ENCODE measurements around the gene HIKESHI.

The HIKESHI gene

GRCh38 chr11:86302092-86302793 is at the start of gene HIKESHI:
Gene HIKESHI (plus strand): TSS chr11:86302240. CDS start chr11:86302449, 209 bp downstream.
- H3K36me3 ChIP-seq (ENCODE audit: control insufficient read depth, low read depth, low read length), result no peaks in the 10 kb centered on the region
- H3K9ac ChIP-seq (ENCODE audit: low read length), result peak within 1 kb of the TSS; percentile 91
- H3K27me3 ChIP-seq (ENCODE audit: control insufficient read depth, insufficient read depth, low read length), result no peaks in the 10 kb centered on the region
- H3K27ac ChIP-seq (ENCODE audit: low read length), result peak within 1 kb of the TSS; percentile 90
- no peaks in the 10 kb centered on the region for H3K9me3 ChIP-seq (ENCODE audit: control insufficient read depth, low read depth, low read length)
- H3K4me1 ChIP-seq (ENCODE audit: control insufficient read depth, low read depth, low read length), result peaks cover 9% of the 10 kb centered on the region
- peak within 1 kb of the TSS; percentile 92 for H3K4me3 ChIP-seq (ENCODE audit: low read length)

- no peak overlapping the region for H3K27ac ChIP-seq (ENCODE audit: low read length)
- H3K36me3 ChIP-seq (ENCODE audit: control insufficient read depth, low read depth, low read length), result peaks cover 22% of the 10 kb centered on the region
- no peaks in the 10 kb centered on the region for H3K27me3 ChIP-seq (ENCODE audit: control insufficient read depth, insufficient read depth, low read length)
- H3K9me3 ChIP-seq (ENCODE audit: control insufficient read depth, low read depth, low read length), result no peaks in the 10 kb centered on the region
- no peak overlapping the region for H3K4me3 ChIP-seq (ENCODE audit: low read length)
- H3K4me1 ChIP-seq (ENCODE audit: control insufficient read depth, low read depth, low read length), result no peaks in the 10 kb centered on the region
- H3K9ac ChIP-seq (ENCODE audit: low read length), result no peak overlapping the region
Measured at GRCh38 chr11:86255896-86256295, 46.1 kb upstream of the HIKESHI start.

GRCh38 chr11:86256608-86257007 is 45.4 kb upstream of the HIKESHI start:
- H3K4me3 ChIP-seq (ENCODE audit: low read length), result no peak overlapping the region
- no peak overlapping the region for H3K9ac ChIP-seq (ENCODE audit: low read length)
- no peaks in the 10 kb centered on the region for H3K9me3 ChIP-seq (ENCODE audit: control insufficient read depth, low read depth, low read length)
- H3K4me1 ChIP-seq (ENCODE audit: control insufficient read depth, low read depth, low read length), result no peaks in the 10 kb centered on the region
- H3K36me3 ChIP-seq (ENCODE audit: control insufficient read depth, low read depth, low read length), result peaks cover 22% of the 10 kb centered on the region
- no peak overlapping the region for H3K27ac ChIP-seq (ENCODE audit: low read length)
- H3K27me3 ChIP-seq (ENCODE audit: control insufficient read depth, insufficient read depth, low read length), result no peaks in the 10 kb centered on the region

- peaks cover 21% of the 10 kb centered on the region for H3K36me3 ChIP-seq (ENCODE audit: control insufficient read depth, low read depth, low read length)
- H3K9me3 ChIP-seq (ENCODE audit: control insufficient read depth, low read depth, low read length), result no peaks in the 10 kb centered on the region
- H3K27me3 ChIP-seq (ENCODE audit: control insufficient read depth, insufficient read depth, low read length), result no peaks in the 10 kb centered on the region
- no peak overlapping the region for H3K27ac ChIP-seq (ENCODE audit: low read length)
- H3K4me1 ChIP-seq (ENCODE audit: control insufficient read depth, low read depth, low read length), result no peaks in the 10 kb centered on the region
- no peak overlapping the region for H3K4me3 ChIP-seq (ENCODE audit: low read length)
- no peak overlapping the region for H3K9ac ChIP-seq (ENCODE audit: low read length)
Measured at GRCh38 chr11:86257446-86257845, 44.6 kb upstream of the HIKESHI start.

GRCh38 chr11:86259730-86260129 is 42.3 kb upstream of the HIKESHI start:
- Histone ChIP-seq H3K9ac (ENCODE audit: low read length) (no peak overlapping the region), H3K27me3 (ENCODE audit: control insufficient read depth, insufficient read depth, low read length) (no peaks in the 10 kb centered on the region), H3K4me3 (ENCODE audit: low read length) (no peak overlapping the region), H3K9me3 (ENCODE audit: control insufficient read depth, low read depth, low read length) (no peaks in the 10 kb centered on the region), H3K4me1 (ENCODE audit: control insufficient read depth, low read depth, low read length) (no peaks in the 10 kb centered on the region), H3K27ac (ENCODE audit: low read length) (no peak overlapping the region), H3K36me3 (ENCODE audit: control insufficient read depth, low read depth, low read length) (peaks cover 19% of the 10 kb centered on the region)

GRCh38 chr11:86261328-86261727 is 40.7 kb upstream of the HIKESHI start:
- Histone ChIP-seq H3K4me3 (ENCODE audit: low read length) (no peak overlapping the region), H3K27me3 (ENCODE audit: control insufficient read depth, insufficient read depth, low read length) (no peaks in the 10 kb centered on the region), H3K36me3 (ENCODE audit: control insufficient read depth, low read depth, low read length) (peaks cover 17% of the 10 kb centered on the region), H3K9ac (ENCODE audit: low read length) (no peak overlapping the region), H3K27ac (ENCODE audit: low read length) (no peak overlapping the region), H3K4me1 (ENCODE audit: control insufficient read depth, low read depth, low read length) (no peaks in the 10 kb centered on the region), H3K9me3 (ENCODE audit: control insufficient read depth, low read depth, low read length) (no peaks in the 10 kb centered on the region)

GRCh38 chr11:86262387-86262786 is 39.7 kb upstream of the HIKESHI start:
- Histone ChIP-seq H3K4me1 (ENCODE audit: control insufficient read depth, low read depth, low read length) (no peaks in the 10 kb centered on the region), H3K9ac (ENCODE audit: low read length) (no peak overlapping the region), H3K27me3 (ENCODE audit: control insufficient read depth, insufficient read depth, low read length) (no peaks in the 10 kb centered on the region), H3K9me3 (ENCODE audit: control insufficient read depth, low read depth, low read length) (no peaks in the 10 kb centered on the region), H3K27ac (ENCODE audit: low read length) (no peak overlapping the region), H3K4me3 (ENCODE audit: low read length) (no peak overlapping the region), H3K36me3 (ENCODE audit: control insufficient read depth, low read depth, low read length) (peaks cover 13% of the 10 kb centered on the region)

GRCh38 chr11:86264649-86265048 is 37.4 kb upstream of the HIKESHI start:
- Histone ChIP-seq H3K36me3 (ENCODE audit: control insufficient read depth, low read depth, low read length) (peaks cover 12% of the 10 kb centered on the region), H3K27ac (ENCODE audit: low read length) (no peak overlapping the region), H3K9ac (ENCODE audit: low read length) (no peak overlapping the region), H3K4me3 (ENCODE audit: low read length) (no peak overlapping the region), H3K4me1 (ENCODE audit: control insufficient read depth, low read depth, low read length) (no peaks in the 10 kb centered on the region), H3K27me3 (ENCODE audit: control insufficient read depth, insufficient read depth, low read length) (no peaks in the 10 kb centered on the region), H3K9me3 (ENCODE audit: control insufficient read depth, low read depth, low read length) (no peaks in the 10 kb centered on the region)

- no peaks in the 10 kb centered on the region for H3K27me3 ChIP-seq (ENCODE audit: control insufficient read depth, insufficient read depth, low read length)
- no peak overlapping the region for H3K9ac ChIP-seq (ENCODE audit: low read length)
- no peak overlapping the region for H3K27ac ChIP-seq (ENCODE audit: low read length)
- H3K4me3 ChIP-seq (ENCODE audit: low read length), result no peak overlapping the region
- no peaks in the 10 kb centered on the region for H3K4me1 ChIP-seq (ENCODE audit: control insufficient read depth, low read depth, low read length)
- H3K36me3 ChIP-seq (ENCODE audit: control insufficient read depth, low read depth, low read length), result peaks cover 12% of the 10 kb centered on the region
- H3K9me3 ChIP-seq (ENCODE audit: control insufficient read depth, low read depth, low read length), result no peaks in the 10 kb centered on the region
Measured at GRCh38 chr11:86265194-86265593, 36.8 kb upstream of the HIKESHI start.

- Histone ChIP-seq H3K9me3 (ENCODE audit: control insufficient read depth, low read depth, low read length) (no peaks in the 10 kb centered on the region), H3K4me1 (ENCODE audit: control insufficient read depth, low read depth, low read length) (no peaks in the 10 kb centered on the region), H3K36me3 (ENCODE audit: control insufficient read depth, low read depth, low read length) (peaks cover 9% of the 10 kb centered on the region), H3K27ac (ENCODE audit: low read length) (no peak overlapping the region), H3K9ac (ENCODE audit: low read length) (no peak overlapping the region), H3K4me3 (ENCODE audit: low read length) (no peak overlapping the region), H3K27me3 (ENCODE audit: control insufficient read depth, insufficient read depth, low read length) (no peaks in the 10 kb centered on the region)
Measured at GRCh38 chr11:86269645-86270044, 32.4 kb upstream of the HIKESHI start.

- no peaks in the 10 kb centered on the region for H3K27me3 ChIP-seq (ENCODE audit: control insufficient read depth, insufficient read depth, low read length)
- no peak overlapping the region for H3K27ac ChIP-seq (ENCODE audit: low read length)
- H3K9me3 ChIP-seq (ENCODE audit: control insufficient read depth, low read depth, low read length), result no peaks in the 10 kb centered on the region
- H3K36me3 ChIP-seq (ENCODE audit: control insufficient read depth, low read depth, low read length), result peaks cover 24% of the 10 kb centered on the region
- no peak overlapping the region for H3K4me3 ChIP-seq (ENCODE audit: low read length)
- no peaks in the 10 kb centered on the region for H3K4me1 ChIP-seq (ENCODE audit: control insufficient read depth, low read depth, low read length)
- no peak overlapping the region for H3K9ac ChIP-seq (ENCODE audit: low read length)
Measured at GRCh38 chr11:86274503-86274902, 27.5 kb upstream of the HIKESHI start.

GRCh38 chr11:86274999-86275398 is 27.0 kb upstream of the HIKESHI start:
- Histone ChIP-seq H3K36me3 (ENCODE audit: control insufficient read depth, low read depth, low read length) (peaks cover 24% of the 10 kb centered on the region), H3K9ac (ENCODE audit: low read length) (no peak overlapping the region), H3K9me3 (ENCODE audit: control insufficient read depth, low read depth, low read length) (no peaks in the 10 kb centered on the region), H3K27me3 (ENCODE audit: control insufficient read depth, insufficient read depth, low read length) (no peaks in the 10 kb centered on the region), H3K4me3 (ENCODE audit: low read length) (no peak overlapping the region), H3K4me1 (ENCODE audit: control insufficient read depth, low read depth, low read length) (no peaks in the 10 kb centered on the region), H3K27ac (ENCODE audit: low read length) (no peak overlapping the region)
